ENCODE data around the gene NCAPG2.

DNA sequence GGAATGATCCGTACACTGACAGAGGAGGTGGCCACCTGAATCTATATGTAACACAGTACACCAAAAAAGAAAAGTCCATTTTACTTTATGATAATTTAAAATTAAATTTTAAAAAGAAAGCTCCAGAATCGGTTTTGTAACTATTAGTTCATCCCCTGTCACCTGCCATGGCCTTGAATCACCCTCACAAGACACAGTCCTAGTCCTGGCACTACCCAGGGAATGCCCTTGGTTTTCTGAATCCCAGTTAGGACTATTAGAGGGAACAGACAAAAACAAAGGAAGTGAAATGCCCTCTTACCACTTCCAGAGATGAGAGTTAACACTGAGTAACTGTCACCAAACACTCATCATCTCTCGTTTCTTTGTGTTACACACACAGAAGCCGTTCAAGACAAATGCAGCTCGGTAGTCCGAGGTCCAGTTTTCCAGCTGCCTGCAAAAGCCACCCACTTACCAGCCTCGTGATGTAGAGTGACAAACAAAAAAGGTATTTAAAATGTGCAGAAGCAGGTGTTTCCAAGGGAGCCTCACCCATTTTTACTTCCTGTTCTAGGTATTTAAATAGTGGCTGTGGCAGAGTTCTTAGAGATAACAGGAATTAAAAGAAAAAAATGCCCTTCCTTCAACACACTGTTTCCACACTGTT is 123.0 kb downstream of the NCAPG2 start:
- no peak for TF ChIP-seq CTCF (IDR thresholded peaks at IDR 0.05; ENCODE audit: low read length)
- no peak for TF ChIP-seq EZH2phosphoT487 (IDR thresholded peaks at IDR 0.05; ENCODE audit: low read length)
- TF ChIP-seq EZH2 (optimal IDR thresholded peaks at IDR 0.05; ENCODE audit: low read depth, low read length) = no peak

Measured in MM.1S (cell line).